Motor neuron (in vitro differentiated cells): Measurements from ENCODE around the gene AFG1L. TPM values are rescaled to one million over a fixed set of nuclear protein-coding genes. Genes with fewer than 3 reads are reported as not detected.
"Not testable (repeated sequence)": the region's sequence is repeated elsewhere in the genome, so short reads cannot be mapped to it uniquely, and the experiment has no call there.

Source experiments
- ATAC-seq, 8 experiments: fragments of 200-7000 bp; cut with Tn5 transposase; replicated peaks in 6 of 8; 2 replicates each; pipeline ENCODE4 v1.8.0; 2021; ENCODE audit warnings: mild to moderate bottlenecking in 8 of 8, moderate library complexity in 8 of 8
- H3K27ac ChIP-seq, 2 donors: fragments of 250-450 bp; sonication (Bioruptor Pico); 2 replicates each; pipeline ENCODE4 v1.9.0; 2021; ENCODE audit warnings: antibody characterized with exemption in 2 of 2, mild to moderate bottlenecking in 2 of 2, moderate library complexity in 1 of 2
- H3K4me1 ChIP-seq, 2 donors: fragments of 250-450 bp; sonication (Bioruptor Pico); replicated peaks in 1 of 2; 2 replicates each; pipeline ENCODE4 v1.6.1; 2021; ENCODE audit warnings: antibody characterized with exemption in 2 of 2, mild to moderate bottlenecking in 2 of 2, moderate library complexity in 1 of 2
- H3K4me3 ChIP-seq, 5 donors: fragments of 250-450 bp; sonication (Bioruptor Pico); 2 replicates each; pipeline ENCODE4 v1.9.0; 2021; ENCODE audit warnings: antibody characterized with exemption in 5 of 5, mild to moderate bottlenecking in 5 of 5, moderate library complexity in 4 of 5
- WGBS, 10 experiments: fragments of 450-650 bp; shearing (Covaris generic); methylation state at CpG; one replicate each; pipeline ENCODE4 v1.0.0; 2022; 5-methylcytosine and 5-hydroxymethylcytosine counted together
- in situ Hi-C, 9 experiments: fragments of 400-800 bp; cut with MboI; loops; one replicate each; pipeline ENCODE4 v1.15.0; 2021; ENCODE audit warnings: low sequenced_read_pairs in 9 of 9, low pct_unique_long_range_greater_than_20kb in 2 of 9; ENCODE audit not compliant: unreplicated experiment in 9 of 9
- total RNA-seq, 8 experiments: library from RNA; unstranded; fragments of 300-600 nt; gene quantifications; 2 replicates each; pipeline versions ENCODE4 v1.2.3 to v1.2.4, GENCODE V29; 2022

Gene AFG1L
- total RNA-seq, 8 experiments from 2014 or later: 4.3 to 17.4 (median 7.2) TPM

GRCh38 chr6:108364470-108364869, 69.6 kb downstream of the AFG1L start:
- H3K4me1 ChIP-seq: peaks cover 2 to 13% of the 10 kb centered on the region in 2 donors
- ATAC-seq: no peak
- in situ Hi-C loops: no loop called here
- no peak overlapping the region for H3K27ac ChIP-seq
- 34 to 93% (median 71%) methylated on average over 2 to 3 of the region's 3 CpGs for WGBS, 10 experiments
- H3K4me3 ChIP-seq: no peak overlapping the region

GRCh38 chr6:108365478-108365877, 70.6 kb downstream of the AFG1L start:
- H3K4me3 ChIP-seq: no peak overlapping the region
- in situ Hi-C loops: no loop called here

GRCh38 chr6:108366236-108366635, 71.4 kb downstream of the AFG1L start:
- ATAC-seq: no peak
- WGBS, 10 experiments: 40 to 96% (median 88%) methylated on average over 1 to 4 of the region's 4 CpGs; no CpG with 5 or more reads in 1 of the 10 experiments
- no peak overlapping the region for H3K4me3 ChIP-seq
- H3K4me1 ChIP-seq: peaks cover 2 to 13% of the 10 kb centered on the region in 2 donors
- in situ Hi-C loops: no loop called here
- no peak overlapping the region for H3K27ac ChIP-seq

More at GRCh38 chr6:108365478-108365877, 70.6 kb downstream of the AFG1L start:
- peaks cover 2 to 13% of the 10 kb centered on the region in 2 donors for H3K4me1 ChIP-seq
- H3K27ac ChIP-seq: no peak overlapping the region
- peak in 2 of 8 experiments; percentile 37 to 54 for ATAC-seq

GRCh38 chr6:108368431-108369030, 73.7 kb downstream of the AFG1L start:
- peaks cover 2 to 8% of the 10 kb centered on the region in 2 donors for H3K4me1 ChIP-seq
- H3K4me3 ChIP-seq: no peak overlapping the region
- no peak overlapping the region for H3K27ac ChIP-seq
- peak in 1 of 8 experiments; percentile 28 for ATAC-seq
- in situ Hi-C loops: no loop called here
- 67 to 94% (median 86%) methylated on average over 1 to 3 of the region's 3 CpGs; no CpG with 5 or more reads in 3 of the 10 experiments for WGBS, 10 experiments

GRCh38 chr6:108380876-108381275, 86.0 kb downstream of the AFG1L start:
- 88 to 100% (median 97%) methylated on average over 1 to 3 of the region's 3 CpGs; no CpG with 5 or more reads in 2 of the 10 experiments for WGBS, 10 experiments
- in situ Hi-C loops: no loop called here
- H3K4me3 ChIP-seq: no peak overlapping the region
- ATAC-seq: no peak
- H3K4me1 ChIP-seq: no peaks in the 10 kb centered on the region
- no peak overlapping the region for H3K27ac ChIP-seq

GRCh38 chr6:108383981-108384380, 89.1 kb downstream of the AFG1L start:
- 80 to 100% (median 100%) methylated on average over 1 of the region's 1 CpG; no CpG with 5 or more reads in 3 of the 10 experiments for WGBS, 10 experiments
- in situ Hi-C loops: no loop called here
- no peaks in the 10 kb centered on the region for H3K4me1 ChIP-seq
- no peak overlapping the region for H3K4me3 ChIP-seq
- ATAC-seq: peak in 3 of 8 experiments; percentile 32 to 60 (median 59)
- H3K27ac ChIP-seq: no peak overlapping the region

- H3K27ac ChIP-seq, ATAC-seq, H3K4me3 ChIP-seq, in situ Hi-C loops, H3K4me1 ChIP-seq: not testable (repeated sequence)
- 96% methylated on average over 3 of the region's 4 CpGs; no CpG with 5 or more reads in 9 of the 10 experiments for WGBS, 10 experiments
Observed at GRCh38 chr6:108389190-108389589, 94.3 kb downstream of the AFG1L start.

- in situ Hi-C loops: no loop called here
- no peaks in the 10 kb centered on the region for H3K4me1 ChIP-seq
- no peak overlapping the region for H3K4me3 ChIP-seq
- H3K27ac ChIP-seq: no peak overlapping the region
- WGBS, 10 experiments: 0 to 100% (median 100%) methylated on average over 1 to 2 of the region's 2 CpGs; no CpG with 5 or more reads in 6 of the 10 experiments
- ATAC-seq: no peak
Observed at GRCh38 chr6:108395297-108395696, 100.4 kb downstream of the AFG1L start.

- ATAC-seq: no peak
- WGBS, 10 experiments: 0 to 100% (median 81%) methylated on average over 1 to 3 of the region's 3 CpGs
- H3K4me3 ChIP-seq: no peak overlapping the region
- in situ Hi-C loops: no loop called here
- H3K4me1 ChIP-seq: no peaks in the 10 kb centered on the region
- no peak overlapping the region for H3K27ac ChIP-seq
Observed at GRCh38 chr6:108403236-108403635, 108.4 kb downstream of the AFG1L start.

- Histone ChIP-seq H3K4me1 (no peaks in the 10 kb centered on the region), H3K4me3 (no peak overlapping the region), H3K27ac (no peak overlapping the region)
- 79 to 100% (median 95%) methylated on average over 1 to 2 of the region's 2 CpGs; no CpG with 5 or more reads in 2 of the 10 experiments for WGBS, 10 experiments
- no peak for ATAC-seq
- in situ Hi-C loops: no loop called here
Observed at GRCh38 chr6:108406943-108407342, 112.1 kb downstream of the AFG1L start.

GRCh38 chr6:108407904-108408827, 113.3 kb downstream of the AFG1L start:
- ATAC-seq: peak in 4 of 8 experiments; percentile 58 to 99 (median 98)
- WGBS, 10 experiments: 20 to 100% (median 85%) methylated on average over 1 to 3 of the region's 3 CpGs
- no peak overlapping the region for H3K27ac ChIP-seq
- in situ Hi-C loops: no loop called here
- no peaks in the 10 kb centered on the region for H3K4me1 ChIP-seq
- H3K4me3 ChIP-seq: no peak overlapping the region

- no peak for ATAC-seq
- in situ Hi-C loops: no loop called here
- H3K27ac ChIP-seq: no peak overlapping the region
- whole genome bisulfite sequencing, 10 experiments: 36 to 95% (median 81%) methylated on average over 3 of the region's 3 CpGs
- no peak overlapping the region for H3K4me3 ChIP-seq
- H3K4me1 ChIP-seq: no peaks in the 10 kb centered on the region
Observed at GRCh38 chr6:108408861-108409260, 114.0 kb downstream of the AFG1L start.

- ATAC-seq, H3K4me1 ChIP-seq, in situ Hi-C loops, H3K4me3 ChIP-seq, H3K27ac ChIP-seq: not testable (repeated sequence)
- WGBS, 10 experiments: 60 to 100% (median 86%) methylated on average over 1 of the region's 5 CpGs; no CpG with 5 or more reads in 5 of the 10 experiments
Observed at GRCh38 chr6:108416047-108416833, 121.4 kb downstream of the AFG1L start.
